HEK293 (cell line): Measurements from ENCODE around the gene EPG5.

Experiments used
- CTCF ChIA-PET: fragments of 350-600 bp; formaldehyde crosslinking; extraction: SDS; loops from one replicate; lab custom pipeline; 2021; ENCODE audit warnings: antibody characterized with exemption; lab: Yijun Ruan, JAX
- POLR2A ChIA-PET: fragments of 300-600 bp; formaldehyde crosslinking; extraction: SDS; loops from one replicate; lab custom pipeline; 2020; ENCODE audit warnings: antibody characterized with exemption, inconsistent platforms; lab: Yijun Ruan, JAX
- H3K27ac ChIP-seq: fragments of 200-500 bp; sonication (Bioruptor generic); 2 replicates; pipeline ENCODE4 v1.5.1; 2014; ENCODE audit warnings: low read depth, low read length, control low read depth, inconsistent platforms; ENCODE audit errors: extremely low read depth
- H3K36me3 ChIP-seq, 2 experiments: fragments of 200-500 bp in 1 of 2; sonication (Bioruptor generic) in 1 of 2; 1 replicate in 1 of 2; 2 replicates in 1 of 2; pipeline ENCODE4 v1.5.1; 2014 to 2017; ENCODE audit warnings: inconsistent platforms in 2 of 2, low read length in 2 of 2; ENCODE audit not compliant: control insufficient read depth in 2 of 2, insufficient read depth in 1 of 2
- H3K4me1 ChIP-seq: fragments of 200-500 bp; sonication (Bioruptor generic); 2 replicates; pipeline ENCODE4 v1.5.1; 2014; ENCODE audit warnings: mild to moderate bottlenecking, low read length, inconsistent platforms; ENCODE audit not compliant: control insufficient read depth, insufficient read depth
- H3K4me3 ChIP-seq: 2 replicates; pipeline ENCODE4 v1.5.1; 2011; ENCODE audit warnings: low read depth, mild to moderate bottlenecking, control low read depth, low read length, moderate library complexity
- H3K9me3 ChIP-seq: fragments of 200-500 bp; sonication (Bioruptor generic); 2 replicates; pipeline ENCODE4 v1.5.1; 2014; ENCODE audit warnings: low read depth, low read length, inconsistent platforms; ENCODE audit not compliant: control insufficient read depth, insufficient read depth
- ELK4 ChIP-seq: IDR thresholded peaks from 2 replicates; pipeline ENCODE4 v1.6.1; 2011; ENCODE audit warnings: mild to moderate bottlenecking, low read depth, low read length, borderline replicate concordance
- KLF10 ChIP-seq: fragments of 450-650 bp; IDR thresholded peaks from 2 replicates; pipeline ENCODE4 v1.5.1; 2018; ENCODE audit warnings: missing biosample characterization, mild to moderate bottlenecking, missing genetic modification characterization
- ZNF221 ChIP-seq: fragments of 450-650 bp; formaldehyde crosslinking; IDR thresholded peaks from 2 replicates; pipeline ENCODE4 v1.5.1; 2017; ENCODE audit warnings: missing biosample characterization, missing genetic modification characterization, borderline replicate concordance
- ZNF302 ChIP-seq: fragments of 450-650 bp; formaldehyde crosslinking; IDR thresholded peaks from 2 replicates; pipeline ENCODE4 v1.5.1; 2016; ENCODE audit warnings: missing biosample characterization, missing genetic modification characterization, low read depth
- ZNF48 ChIP-seq: fragments of 450-650 bp; formaldehyde crosslinking; IDR thresholded peaks from 2 replicates; pipeline ENCODE4 v1.5.1; 2016; ENCODE audit warnings: missing biosample characterization, missing genetic modification characterization
- ZNF548 ChIP-seq: fragments of 450-650 bp; formaldehyde crosslinking; IDR thresholded peaks from 2 replicates; pipeline ENCODE4 v1.5.1; 2016; ENCODE audit warnings: missing biosample characterization, missing genetic modification characterization
- ZNF624 ChIP-seq: fragments of 450-650 bp; formaldehyde crosslinking; IDR thresholded peaks from 2 replicates; pipeline ENCODE4 v1.5.1; 2017; ENCODE audit warnings: missing biosample characterization, missing genetic modification characterization
- ZNF701 ChIP-seq: fragments of 450-650 bp; formaldehyde crosslinking; IDR thresholded peaks from 2 replicates; pipeline ENCODE4 v1.5.1; 2016; ENCODE audit warnings: missing biosample characterization, missing genetic modification characterization
- ZSCAN18 ChIP-seq: fragments of 450-650 bp; formaldehyde crosslinking; IDR thresholded peaks from 2 replicates; pipeline ENCODE4 v1.5.1; 2016; ENCODE audit warnings: missing biosample characterization, missing genetic modification characterization
- TF ChIP-seq, protein P1 (sequence below): fragments of 450-650 bp; formaldehyde crosslinking; IDR thresholded peaks from 2 replicates; pipeline ENCODE4 v1.5.1; 2016; ENCODE audit warnings: missing biosample characterization, missing genetic modification characterization
- TF ChIP-seq, protein P2 (sequence below): fragments of 450-650 bp; formaldehyde crosslinking; IDR thresholded peaks from 2 replicates; pipeline ENCODE4 v1.5.1; 2016; ENCODE audit warnings: missing biosample characterization, missing genetic modification characterization
- TF ChIP-seq, protein P3 (sequence below): fragments of 450-650 bp; formaldehyde crosslinking; IDR thresholded peaks from 2 replicates; pipeline ENCODE4 v1.5.1; 2016; ENCODE audit warnings: missing biosample characterization, missing genetic modification characterization

Gene EPG5

GRCh38 chr18:45805551-45805950 is 161.6 kb downstream of the EPG5 start:
- H3K27ac ChIP-seq, result no peak overlapping the region
- H3K9me3 ChIP-seq, result no peaks in the 10 kb centered on the region; the same call in 1 of the 2 replicates
- H3K36me3 ChIP-seq, result no peaks in the 10 kb centered on the region
- no peaks in the 10 kb centered on the region for H3K4me1 ChIP-seq
- ChIA-PET POLR2A (no interaction called here), CTCF (interaction anchor here (1.7 kb wide), 1 partner anchor 81 kb away, joined by 5 read pairs; the partner anchor contains the start of gene SLC14A1)
- H3K4me3 ChIP-seq, result no peak overlapping the region
- no peak for TF ChIP-seq ZNF701 (tag by site-specific recombination)
- TF ChIP-seq ZNF624 (tag by site-specific recombination), result no peak
- TF ChIP-seq, protein P1, sequence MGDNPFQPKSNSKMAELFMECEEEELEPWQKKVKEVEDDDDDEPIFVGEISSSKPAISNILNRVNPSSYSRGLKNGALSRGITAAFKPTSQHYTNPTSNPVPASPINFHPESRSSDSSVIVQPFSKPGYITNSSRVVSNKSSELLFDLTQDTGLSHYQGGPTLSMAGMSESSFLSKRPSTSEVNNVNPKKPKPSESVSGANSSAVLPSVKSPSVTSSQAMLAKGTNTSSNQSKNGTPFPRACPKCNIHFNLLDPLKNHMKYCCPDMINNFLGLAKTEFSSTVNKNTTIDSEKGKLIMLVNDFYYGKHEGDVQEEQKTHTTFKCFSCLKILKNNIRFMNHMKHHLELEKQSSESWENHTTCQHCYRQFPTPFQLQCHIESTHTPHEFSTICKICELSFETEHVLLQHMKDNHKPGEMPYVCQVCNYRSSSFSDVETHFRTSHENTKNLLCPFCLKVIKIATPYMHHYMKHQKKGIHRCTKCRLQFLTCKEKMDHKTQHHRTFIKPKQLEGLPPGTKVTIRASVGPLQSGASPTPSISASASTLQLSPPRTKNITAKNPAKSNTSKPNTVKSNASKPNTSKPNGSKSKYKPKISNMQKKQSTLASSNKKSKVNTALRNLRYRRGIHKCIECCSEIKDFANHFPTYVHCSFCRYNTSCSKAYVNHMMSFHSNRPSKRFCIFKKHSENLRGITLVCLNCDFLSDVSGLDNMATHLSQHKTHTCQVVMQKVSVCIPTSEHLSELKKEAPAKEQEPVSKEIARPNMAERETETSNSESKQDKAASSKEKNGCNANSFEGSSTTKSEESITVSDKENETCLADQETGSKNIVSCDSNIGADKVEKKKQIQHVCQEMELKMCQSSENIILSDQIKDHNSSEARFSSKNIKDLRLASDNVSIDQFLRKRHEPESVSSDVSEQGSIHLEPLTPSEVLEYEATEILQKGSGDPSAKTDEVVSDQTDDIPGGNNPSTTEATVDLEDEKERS (tag by site-specific recombination), result no peak
- no peak for TF ChIP-seq ELK4
- TF ChIP-seq ZNF548, result no peak
- TF ChIP-seq ZNF221 (tag by site-specific recombination), result no peak
- no peak for TF ChIP-seq ZSCAN18 (tag by site-specific recombination)
- no peak for TF ChIP-seq KLF10 (tag by site-specific recombination)
- TF ChIP-seq, all 188 proteins: peak for 0

DNA sequence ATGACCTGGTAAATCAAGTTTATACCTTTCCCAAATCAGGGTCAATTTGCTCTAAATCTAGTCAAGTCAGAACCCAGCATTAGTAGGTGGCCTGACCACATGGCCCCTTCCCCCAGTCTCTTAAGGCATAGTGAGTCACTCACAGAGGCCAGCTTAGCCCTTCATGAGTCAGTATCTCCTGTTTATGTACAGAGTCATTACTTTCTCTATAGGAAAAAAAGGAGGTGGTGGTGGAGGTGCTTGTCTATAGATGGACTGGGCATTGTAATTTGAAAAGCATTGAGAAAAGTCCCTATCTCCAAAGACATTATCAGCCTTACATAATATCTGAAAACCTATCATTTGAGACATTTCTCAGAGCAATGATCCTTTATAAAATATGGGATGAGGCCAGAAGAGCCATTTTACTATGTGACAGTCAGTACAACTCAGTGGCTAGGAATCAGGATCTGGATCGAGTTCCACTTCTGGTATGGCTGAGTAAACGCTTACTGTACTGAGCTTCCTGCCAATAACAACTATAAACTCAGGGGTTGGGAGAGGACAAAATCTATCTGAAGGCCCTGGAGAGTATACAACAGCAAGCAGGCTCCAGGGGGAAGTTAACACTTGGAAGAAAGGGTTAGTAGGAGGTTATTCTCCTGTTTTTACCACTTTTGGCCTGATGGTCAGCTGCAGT is 164.2 kb downstream of the EPG5 start:
- CTCF ChIA-PET, result interaction anchor here (0.6 to 1.6 kb wide), 2 partner anchors 76 to 80 kb away, joined by 3 to 4 read pairs; no protein-coding TSS in a partner anchor
- no peak for TF ChIP-seq ZNF48
- TF ChIP-seq, protein P2, sequence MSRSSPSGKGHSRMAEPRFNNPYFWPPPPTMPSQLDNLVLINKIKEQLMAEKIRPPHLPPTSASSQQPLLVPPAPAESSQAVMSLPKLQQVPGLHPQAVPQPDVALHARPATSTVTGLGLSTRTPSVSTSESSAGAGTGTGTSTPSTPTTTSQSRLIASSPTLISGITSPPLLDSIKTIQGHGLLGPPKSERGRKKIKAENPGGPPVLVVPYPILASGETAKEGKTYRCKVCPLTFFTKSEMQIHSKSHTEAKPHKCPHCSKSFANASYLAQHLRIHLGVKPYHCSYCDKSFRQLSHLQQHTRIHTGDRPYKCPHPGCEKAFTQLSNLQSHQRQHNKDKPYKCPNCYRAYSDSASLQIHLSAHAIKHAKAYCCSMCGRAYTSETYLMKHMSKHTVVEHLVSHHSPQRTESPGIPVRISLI (tag by site-specific recombination), result no peak
- TF ChIP-seq, all 188 proteins: peak for 0
- no peaks in the 10 kb centered on the region for H3K4me1 ChIP-seq
- no peak overlapping the region for H3K4me3 ChIP-seq
- no peak overlapping the region for H3K27ac ChIP-seq
- POLR2A ChIA-PET, result no interaction called here
- no peaks in the 10 kb centered on the region for H3K36me3 ChIP-seq
- no peaks in the 10 kb centered on the region; the same call in 1 of the 2 replicates for H3K9me3 ChIP-seq

GRCh38 chr18:45801416-45802004 is 165.6 kb downstream of the EPG5 start:
- TF ChIP-seq, protein P3, sequence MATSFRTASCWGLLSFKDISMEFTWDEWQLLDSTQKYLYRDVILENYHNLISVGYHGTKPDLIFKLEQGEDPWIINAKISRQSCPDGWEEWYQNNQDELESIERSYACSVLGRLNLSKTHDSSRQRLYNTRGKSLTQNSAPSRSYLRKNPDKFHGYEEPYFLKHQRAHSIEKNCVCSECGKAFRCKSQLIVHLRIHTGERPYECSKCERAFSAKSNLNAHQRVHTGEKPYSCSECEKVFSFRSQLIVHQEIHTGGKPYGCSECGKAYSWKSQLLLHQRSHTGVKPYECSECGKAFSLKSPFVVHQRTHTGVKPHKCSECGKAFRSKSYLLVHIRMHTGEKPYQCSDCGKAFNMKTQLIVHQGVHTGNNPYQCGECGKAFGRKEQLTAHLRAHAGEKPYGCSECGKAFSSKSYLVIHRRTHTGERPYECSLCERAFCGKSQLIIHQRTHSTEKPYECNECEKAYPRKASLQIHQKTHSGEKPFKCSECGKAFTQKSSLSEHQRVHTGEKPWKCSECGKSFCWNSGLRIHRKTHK (tag by site-specific recombination), result no peak
- TF ChIP-seq ZNF302 (tag by site-specific recombination), result no peak
- POLR2A ChIA-PET, result interaction anchor here (0.6 kb wide), 1 partner anchor 24 kb away, joined by 4 read pairs; the partner anchor contains the start of gene SIGLEC15
- Histone ChIP-seq H3K4me3 (no peak overlapping the region), H3K4me1 (no peaks in the 10 kb centered on the region), H3K27ac (no peak overlapping the region), H3K36me3 (no peaks in the 10 kb centered on the region), H3K9me3 (no peaks in the 10 kb centered on the region; the same call in 1 of the 2 replicates)
- CTCF ChIA-PET, result interaction anchor here (0.7 to 1.6 kb wide), 3 partner anchors 79 to 826 kb away, joined by 3 to 4 read pairs (median 4); no protein-coding TSS in a partner anchor
